ENCODE measurements around the gene SUFU.

GRCh38 chr10:102661658-102662028 lies 157.9 kb downstream of the SUFU start:
- TF ChIP-seq CTCF (IDR thresholded peaks at IDR 0.05), result no peak
- TF ChIP-seq POLR2A (IDR thresholded peaks at IDR 0.05), result no peak

Data from gastroesophageal sphincter (tissue), 3 donors.